ENCODE data around the gene DOP1A.

The DOP1A gene

DNA sequence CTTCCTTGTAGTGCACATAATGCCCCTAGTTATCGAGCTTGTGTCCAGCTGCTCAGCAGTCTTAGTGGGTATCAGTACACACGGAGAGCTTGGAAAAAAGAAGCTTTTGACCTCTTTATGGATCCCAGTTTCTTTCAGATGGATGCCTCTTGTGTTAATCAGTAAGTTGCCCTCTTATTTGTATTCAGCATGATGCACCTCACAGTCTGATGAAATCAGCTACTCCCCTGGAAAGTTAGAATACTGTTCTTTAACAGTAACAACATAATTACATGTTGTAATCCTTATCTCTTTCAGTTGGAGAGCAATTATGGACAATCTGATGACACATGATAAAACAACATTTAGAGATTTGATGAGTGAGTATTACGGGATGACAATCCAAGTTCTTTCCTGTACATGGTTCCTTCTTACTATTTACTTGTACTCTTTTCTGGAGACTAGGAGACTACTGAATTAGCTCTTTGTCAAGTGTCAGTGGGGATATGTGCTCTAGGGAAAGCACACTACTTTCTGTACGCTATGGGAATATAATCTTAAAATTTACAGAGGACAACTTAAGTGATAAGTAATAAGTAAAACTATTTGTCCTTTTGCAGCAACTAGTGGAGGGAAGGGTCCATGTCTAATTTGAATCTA, 86.5 kb downstream of the DOP1A start:
- Histone ChIP-seq H3K14ac (ENCODE audit: low read length) (no peak overlapping the region), H2BK12ac (ENCODE audit: low read length) (no peak overlapping the region), H3K36me3 (replicated peaks in 1 of 2; ENCODE audit: control insufficient read depth in 2 of 2, insufficient read depth in 2 of 2, low read length in 2 of 2) (peaks cover 4 to 58% of the 10 kb centered on the region in 2 donors), H3K4ac (ENCODE audit: low read length) (no peak overlapping the region), H3K4me3 (ENCODE audit: low read length in 2 of 2) (no peak overlapping the region), H2BK5ac (ENCODE audit: low read length) (no peak overlapping the region), H3K27ac (replicated peaks; ENCODE audit: low read length) (no peak overlapping the region), H3K4me1 (ENCODE audit: control insufficient read depth in 2 of 2, insufficient read depth in 1 of 2, low read depth in 1 of 2, low read length in 2 of 2) (no peaks in the 10 kb centered on the region), H3K4me2 (ENCODE audit: insufficient read depth, low read length, poor library complexity, severe bottlenecking) (no peak overlapping the region), H2BK15ac (ENCODE audit: low read length) (no peak overlapping the region), H4K8ac (ENCODE audit: low read depth, low read length) (no peak overlapping the region), H3K27me3 (ENCODE audit: control insufficient read depth in 3 of 3, insufficient read depth in 3 of 3, low read depth in 1 of 3, low read length in 3 of 3) (no peaks in the 10 kb centered on the region), H3K23ac (ENCODE audit: low read depth, low read length, poor library complexity) (no peak overlapping the region), H2BK120ac (ENCODE audit: low read depth, low read length) (no peak overlapping the region), H3K79me1 (ENCODE audit: low read depth, low read length) (no peaks in the 10 kb centered on the region), H2AFZ (ENCODE audit: low read length) (no peak overlapping the region), H3K9ac (ENCODE audit: low read depth, low read length, poor library complexity) (no peak overlapping the region), H3K18ac (ENCODE audit: low read length) (no peak overlapping the region), H3K9me3 (replicated peaks in 1 of 2; ENCODE audit: control insufficient read depth in 2 of 2, insufficient read depth in 1 of 2, low read depth in 1 of 2, low read length in 2 of 2) (no peaks in the 10 kb centered on the region), H2AK5ac (ENCODE audit: low read depth, low read length) (no peak overlapping the region), H4K91ac (ENCODE audit: low read depth, low read length, poor library complexity) (no peak overlapping the region)
- no peak for DNase-seq (ENCODE audit: low spot score)
- no CpG with 5 or more reads among the region's 4 CpGs for WGBS, 2 donors (ENCODE audit: extremely low coverage in 2 of 2, insufficient read length in 2 of 2, insufficient replicate concordance in 1 of 2)

DNA sequence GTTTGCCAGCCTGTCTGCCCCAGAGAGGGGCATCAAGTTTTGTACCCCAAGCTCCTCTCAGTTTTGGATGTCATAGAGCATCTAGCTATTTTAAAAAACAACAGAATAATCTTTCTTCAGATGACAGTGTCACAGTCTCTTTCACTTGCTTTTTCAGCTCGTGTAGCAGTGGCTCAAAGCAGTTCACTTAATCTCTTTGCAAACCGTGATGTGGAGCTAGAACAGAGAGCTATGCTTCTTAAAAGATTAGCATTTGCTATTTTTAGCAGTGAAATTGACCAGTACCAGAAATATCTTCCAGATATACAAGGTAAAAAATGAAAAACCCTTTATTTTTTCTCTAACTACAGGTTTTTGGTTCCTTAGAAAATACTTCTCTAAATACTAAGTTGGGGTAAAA, 88.3 kb downstream of the DOP1A start:
- H2AK5ac ChIP-seq (ENCODE audit: low read depth, low read length): no peak overlapping the region
- H3K36me3 ChIP-seq (replicated peaks in 1 of 2; ENCODE audit: control insufficient read depth in 2 of 2, insufficient read depth in 2 of 2, low read length in 2 of 2): peaks cover 7 to 74% of the 10 kb centered on the region in 2 donors
- no peak overlapping the region for H2AFZ ChIP-seq (ENCODE audit: low read length)
- no peaks in the 10 kb centered on the region for H3K27me3 ChIP-seq (ENCODE audit: control insufficient read depth in 3 of 3, insufficient read depth in 3 of 3, low read depth in 1 of 3, low read length in 3 of 3)
- H4K8ac ChIP-seq (ENCODE audit: low read depth, low read length): no peak overlapping the region
- no peak overlapping the region for H2BK5ac ChIP-seq (ENCODE audit: low read length)
- no peak overlapping the region for H3K18ac ChIP-seq (ENCODE audit: low read length)
- no peak overlapping the region for H3K27ac ChIP-seq (replicated peaks; ENCODE audit: low read length)
- no peak overlapping the region for H3K9ac ChIP-seq (ENCODE audit: low read depth, low read length, poor library complexity)
- H3K4me1 ChIP-seq (ENCODE audit: control insufficient read depth in 2 of 2, insufficient read depth in 1 of 2, low read depth in 1 of 2, low read length in 2 of 2): no peaks in the 10 kb centered on the region
- no peaks in the 10 kb centered on the region for H3K79me1 ChIP-seq (ENCODE audit: low read depth, low read length)
- H3K23ac ChIP-seq (ENCODE audit: low read depth, low read length, poor library complexity): no peak overlapping the region
- no peak overlapping the region for H2BK120ac ChIP-seq (ENCODE audit: low read depth, low read length)
- H2BK12ac ChIP-seq (ENCODE audit: low read length): no peak overlapping the region
- H3K4ac ChIP-seq (ENCODE audit: low read length): no peak overlapping the region
- no peak overlapping the region for H3K14ac ChIP-seq (ENCODE audit: low read length)
- no peak for DNase-seq (ENCODE audit: low spot score)
- H3K4me3 ChIP-seq (ENCODE audit: low read length in 2 of 2): no peak overlapping the region
- no CpG with 5 or more reads among the region's 2 CpGs for WGBS, 2 donors (ENCODE audit: extremely low coverage in 2 of 2, insufficient read length in 2 of 2, insufficient replicate concordance in 1 of 2)
- no peaks in the 10 kb centered on the region for H3K9me3 ChIP-seq (replicated peaks in 1 of 2; ENCODE audit: control insufficient read depth in 2 of 2, insufficient read depth in 1 of 2, low read depth in 1 of 2, low read length in 2 of 2)
- no peak overlapping the region for H4K91ac ChIP-seq (ENCODE audit: low read depth, low read length, poor library complexity)
- no peak overlapping the region for H3K4me2 ChIP-seq (ENCODE audit: insufficient read depth, low read length, poor library complexity, severe bottlenecking)
- no peak overlapping the region for H2BK15ac ChIP-seq (ENCODE audit: low read length)

DNA sequence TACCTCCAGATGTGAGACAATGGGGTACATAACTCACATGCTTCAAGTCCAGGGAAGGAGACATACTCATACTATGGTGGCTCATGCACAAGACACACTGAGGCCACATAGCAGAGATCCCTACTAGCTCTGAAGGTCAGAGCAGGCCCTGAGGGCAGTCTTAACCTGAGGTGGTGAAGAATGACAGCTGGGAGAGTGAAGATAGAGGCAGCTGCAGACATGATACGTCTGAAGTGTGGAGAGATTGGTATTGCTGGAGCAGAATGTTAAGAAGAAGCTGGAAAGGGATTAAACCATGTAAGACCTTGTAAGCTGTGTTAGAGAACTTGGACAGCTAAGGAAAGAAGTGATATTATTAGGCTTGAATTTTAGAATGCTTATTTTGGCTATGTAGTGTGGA, 92.7 kb downstream of the DOP1A start:
- no CpG with 5 or more reads among the region's 1 CpG for WGBS, 2 donors (ENCODE audit: extremely low coverage in 2 of 2, insufficient read length in 2 of 2, insufficient replicate concordance in 1 of 2)
- H3K36me3 ChIP-seq (replicated peaks in 1 of 2; ENCODE audit: control insufficient read depth in 2 of 2, insufficient read depth in 2 of 2, low read length in 2 of 2): peaks cover 7 to 73% of the 10 kb centered on the region in 2 donors
- no peak for DNase-seq (ENCODE audit: low spot score)
- no peak overlapping the region for H3K23ac ChIP-seq (ENCODE audit: low read depth, low read length, poor library complexity)
- no peak overlapping the region for H2BK120ac ChIP-seq (ENCODE audit: low read depth, low read length)
- no peak overlapping the region for H4K8ac ChIP-seq (ENCODE audit: low read depth, low read length)
- no peak overlapping the region for H2BK15ac ChIP-seq (ENCODE audit: low read length)
- H3K4me2 ChIP-seq (ENCODE audit: insufficient read depth, low read length, poor library complexity, severe bottlenecking): no peak overlapping the region
- H2AK5ac ChIP-seq (ENCODE audit: low read depth, low read length): no peak overlapping the region
- no peaks in the 10 kb centered on the region for H3K4me1 ChIP-seq (ENCODE audit: control insufficient read depth in 2 of 2, insufficient read depth in 1 of 2, low read depth in 1 of 2, low read length in 2 of 2)
- no peak overlapping the region for H2BK5ac ChIP-seq (ENCODE audit: low read length)
- H3K4me3 ChIP-seq (ENCODE audit: low read length in 2 of 2): no peak overlapping the region
- no peaks in the 10 kb centered on the region for H3K27me3 ChIP-seq (ENCODE audit: control insufficient read depth in 3 of 3, insufficient read depth in 3 of 3, low read depth in 1 of 3, low read length in 3 of 3)
- no peak overlapping the region for H3K27ac ChIP-seq (replicated peaks; ENCODE audit: low read length)
- H3K18ac ChIP-seq (ENCODE audit: low read length): no peak overlapping the region
- H3K9me3 ChIP-seq (replicated peaks in 1 of 2; ENCODE audit: control insufficient read depth in 2 of 2, insufficient read depth in 1 of 2, low read depth in 1 of 2, low read length in 2 of 2): no peaks in the 10 kb centered on the region
- no peaks in the 10 kb centered on the region for H3K79me1 ChIP-seq (ENCODE audit: low read depth, low read length)
- H3K9ac ChIP-seq (ENCODE audit: low read depth, low read length, poor library complexity): no peak overlapping the region
- no peak overlapping the region for H4K91ac ChIP-seq (ENCODE audit: low read depth, low read length, poor library complexity)
- no peak overlapping the region for H3K4ac ChIP-seq (ENCODE audit: low read length)
- H2BK12ac ChIP-seq (ENCODE audit: low read length): no peak overlapping the region
- H3K14ac ChIP-seq (ENCODE audit: low read length): no peak overlapping the region
- no peak overlapping the region for H2AFZ ChIP-seq (ENCODE audit: low read length)

DNA sequence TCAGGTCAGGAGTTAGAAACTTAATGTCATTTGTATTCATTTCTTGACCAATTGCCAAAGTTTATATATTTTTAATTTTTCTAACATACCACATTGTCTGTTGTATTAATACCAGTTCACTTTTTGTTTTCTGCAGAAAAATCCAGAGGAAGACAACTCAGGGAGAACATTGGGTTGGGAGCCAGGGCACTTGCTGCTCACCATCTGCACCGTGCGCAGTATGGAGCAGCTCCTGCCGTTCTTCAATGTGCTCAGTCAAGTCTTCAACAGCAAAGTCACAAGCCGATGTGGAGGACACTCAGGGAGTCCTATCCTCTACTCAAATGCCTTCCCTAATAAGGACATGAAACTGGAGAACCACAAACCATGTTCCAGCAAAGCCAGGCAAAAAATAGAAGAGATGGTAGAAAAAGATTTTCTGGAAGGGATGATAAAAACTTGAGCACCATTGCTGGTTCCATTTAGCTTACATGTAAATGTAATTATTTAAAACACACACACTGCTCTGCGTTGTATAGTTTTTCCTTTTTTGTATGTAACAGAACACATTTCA, 100.3 kb downstream of the DOP1A start:
- no peak overlapping the region for H2BK5ac ChIP-seq (ENCODE audit: low read length)
- no peak overlapping the region for H2BK120ac ChIP-seq (ENCODE audit: low read depth, low read length)
- no peak overlapping the region for H3K23ac ChIP-seq (ENCODE audit: low read depth, low read length, poor library complexity)
- H3K27me3 ChIP-seq (ENCODE audit: control insufficient read depth in 3 of 3, insufficient read depth in 3 of 3, low read depth in 1 of 3, low read length in 3 of 3): no peaks in the 10 kb centered on the region
- no peaks in the 10 kb centered on the region for H3K4me1 ChIP-seq (ENCODE audit: control insufficient read depth in 2 of 2, insufficient read depth in 1 of 2, low read depth in 1 of 2, low read length in 2 of 2)
- H3K18ac ChIP-seq (ENCODE audit: low read length): no peak overlapping the region
- H3K79me1 ChIP-seq (ENCODE audit: low read depth, low read length): peaks cover 2% of the 10 kb centered on the region
- DNase-seq (ENCODE audit: low spot score): no peak
- H3K4me3 ChIP-seq (ENCODE audit: low read length in 2 of 2): no peak overlapping the region
- H4K8ac ChIP-seq (ENCODE audit: low read depth, low read length): no peak overlapping the region
- WGBS, 2 donors (ENCODE audit: extremely low coverage in 2 of 2, insufficient read length in 2 of 2, insufficient replicate concordance in 1 of 2): no CpG with 5 or more reads among the region's 5 CpGs
- H3K27ac ChIP-seq (replicated peaks; ENCODE audit: low read length): no peak overlapping the region
- no peak overlapping the region for H3K9ac ChIP-seq (ENCODE audit: low read depth, low read length, poor library complexity)
- no peak overlapping the region for H3K4me2 ChIP-seq (ENCODE audit: insufficient read depth, low read length, poor library complexity, severe bottlenecking)
- H3K4ac ChIP-seq (ENCODE audit: low read length): no peak overlapping the region
- H3K9me3 ChIP-seq (replicated peaks in 1 of 2; ENCODE audit: control insufficient read depth in 2 of 2, insufficient read depth in 1 of 2, low read depth in 1 of 2, low read length in 2 of 2): no peaks in the 10 kb centered on the region
- H4K91ac ChIP-seq (ENCODE audit: low read depth, low read length, poor library complexity): no peak overlapping the region
- peaks cover 24 to 100% of the 10 kb centered on the region in 2 donors for H3K36me3 ChIP-seq (replicated peaks in 1 of 2; ENCODE audit: control insufficient read depth in 2 of 2, insufficient read depth in 2 of 2, low read length in 2 of 2)
- H2AFZ ChIP-seq (ENCODE audit: low read length): no peak overlapping the region
- H3K14ac ChIP-seq (ENCODE audit: low read length): no peak overlapping the region
- H2AK5ac ChIP-seq (ENCODE audit: low read depth, low read length): no peak overlapping the region
- no peak overlapping the region for H2BK15ac ChIP-seq (ENCODE audit: low read length)
- no peak overlapping the region for H2BK12ac ChIP-seq (ENCODE audit: low read length)

Data from neuronal stem cell (in vitro differentiated cells).